ENCODE measurements around the gene MT1M.
"Not testable (repeated sequence)": the region's sequence is repeated elsewhere in the genome, so short reads cannot be mapped to it uniquely, and the experiment has no call there.

Gene MT1M

GRCh38 chr16:56657555-56658326 is 25.3 kb downstream of the MT1M start, which contains the start of gene MT1F:
TSS of gene MT1F (plus strand) at chr16:56657959. CDS start at chr16:56658059, 100 bp downstream.
- peaks cover 82% of the 10 kb centered on the region for H3K27me3 ChIP-seq (ENCODE audit: insufficient read depth, low read length)
- no peak within 1 kb of the TSS for H2AFZ ChIP-seq (ENCODE audit: low read depth, low read length)
- H3K36me3 ChIP-seq (ENCODE audit: insufficient read depth, low read length): no peaks in the 10 kb centered on the region
- no peaks in the 10 kb centered on the region for H3K4me1 ChIP-seq (ENCODE audit: insufficient read depth, low read length)
- H3K4me3 ChIP-seq (ENCODE audit: low read length): peak within 1 kb of the TSS; percentile 35
- H3K9me3 ChIP-seq (ENCODE audit: low read length): peaks cover 4% of the 10 kb centered on the region

- no peaks in the 10 kb centered on the region for H3K36me3 ChIP-seq (ENCODE audit: insufficient read depth, low read length)
- no peak overlapping the region for H2AFZ ChIP-seq (ENCODE audit: low read depth, low read length)
- H3K4me1 ChIP-seq (ENCODE audit: insufficient read depth, low read length): no peaks in the 10 kb centered on the region
- peaks cover 4% of the 10 kb centered on the region for H3K9me3 ChIP-seq (ENCODE audit: low read length)
- peaks cover 82% of the 10 kb centered on the region for H3K27me3 ChIP-seq (ENCODE audit: insufficient read depth, low read length)
- H3K4me3 ChIP-seq (ENCODE audit: low read length): peak overlapping the region; percentile 35
These were observed 25.9 kb downstream of the MT1M start for GRCh38 chr16:56658327-56658875.

DNA sequence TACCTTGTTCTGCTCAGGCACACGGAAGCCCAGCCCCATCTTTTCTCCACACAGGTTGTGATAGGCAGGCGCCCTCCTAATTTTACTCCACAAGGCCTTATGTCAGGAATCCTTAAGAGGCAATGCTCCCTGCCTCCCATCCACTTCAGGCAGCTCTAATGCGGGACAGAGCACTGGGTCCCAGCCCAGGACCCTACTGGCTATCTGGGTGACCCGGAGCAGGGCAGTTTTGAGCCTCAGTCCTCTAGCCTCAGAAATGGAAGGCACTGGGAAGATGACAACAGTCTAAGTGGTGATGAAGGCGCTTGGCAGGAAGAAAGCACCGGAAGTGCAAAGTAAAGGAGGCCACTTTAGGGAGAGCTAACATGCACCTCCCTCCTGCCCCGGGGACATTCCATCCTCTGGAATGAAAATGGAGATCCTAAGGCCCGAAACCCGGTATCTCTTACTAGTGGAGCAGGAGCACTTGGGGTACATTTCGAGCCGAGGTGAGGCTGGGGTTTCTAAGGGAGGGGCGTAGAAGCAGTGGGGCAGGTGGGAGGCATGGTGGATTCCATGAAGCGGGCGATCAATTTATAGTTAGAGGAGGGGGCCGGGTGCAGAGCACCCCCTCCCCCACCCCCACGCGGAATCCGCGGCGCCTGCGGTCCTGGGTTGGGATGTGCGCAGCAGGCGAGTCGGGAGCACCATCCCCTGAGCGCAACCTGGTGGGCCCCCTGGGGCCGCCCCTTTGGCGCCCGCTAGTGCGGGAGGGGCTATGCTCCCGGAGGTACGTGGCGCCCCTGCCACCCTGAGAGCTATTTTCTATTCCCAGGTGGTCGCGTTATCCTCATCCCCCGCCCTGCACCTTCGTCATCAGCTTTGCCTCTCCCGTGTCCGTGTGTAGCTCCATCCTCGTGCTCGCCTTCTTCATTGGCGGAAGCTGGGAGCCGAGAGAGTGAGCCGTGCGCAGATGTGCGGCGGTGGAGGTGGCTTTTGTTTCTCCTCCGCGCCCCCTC is 30.2 kb downstream of the MT1M start:
- Histone ChIP-seq H2AFZ (ENCODE audit: low read depth, low read length) (no peak overlapping the region), H3K36me3 (ENCODE audit: insufficient read depth, low read length) (no peaks in the 10 kb centered on the region), H3K27me3 (ENCODE audit: insufficient read depth, low read length) (peaks cover 97% of the 10 kb centered on the region), H3K4me3 (ENCODE audit: low read length) (no peak overlapping the region), H3K9me3 (ENCODE audit: low read length) (peaks cover 6% of the 10 kb centered on the region), H3K4me1 (ENCODE audit: insufficient read depth, low read length) (no peaks in the 10 kb centered on the region)

GRCh38 chr16:56664506-56664905 is 32.0 kb downstream of the MT1M start:
- Histone ChIP-seq H3K9me3 (ENCODE audit: low read length) (peaks cover 6% of the 10 kb centered on the region), H2AFZ (ENCODE audit: low read depth, low read length) (no peak overlapping the region), H3K27me3 (ENCODE audit: insufficient read depth, low read length) (peaks cover 98% of the 10 kb centered on the region), H3K4me3 (ENCODE audit: low read length) (no peak overlapping the region), H3K4me1 (ENCODE audit: insufficient read depth, low read length) (no peaks in the 10 kb centered on the region), H3K36me3 (ENCODE audit: insufficient read depth, low read length) (no peaks in the 10 kb centered on the region)

DNA sequence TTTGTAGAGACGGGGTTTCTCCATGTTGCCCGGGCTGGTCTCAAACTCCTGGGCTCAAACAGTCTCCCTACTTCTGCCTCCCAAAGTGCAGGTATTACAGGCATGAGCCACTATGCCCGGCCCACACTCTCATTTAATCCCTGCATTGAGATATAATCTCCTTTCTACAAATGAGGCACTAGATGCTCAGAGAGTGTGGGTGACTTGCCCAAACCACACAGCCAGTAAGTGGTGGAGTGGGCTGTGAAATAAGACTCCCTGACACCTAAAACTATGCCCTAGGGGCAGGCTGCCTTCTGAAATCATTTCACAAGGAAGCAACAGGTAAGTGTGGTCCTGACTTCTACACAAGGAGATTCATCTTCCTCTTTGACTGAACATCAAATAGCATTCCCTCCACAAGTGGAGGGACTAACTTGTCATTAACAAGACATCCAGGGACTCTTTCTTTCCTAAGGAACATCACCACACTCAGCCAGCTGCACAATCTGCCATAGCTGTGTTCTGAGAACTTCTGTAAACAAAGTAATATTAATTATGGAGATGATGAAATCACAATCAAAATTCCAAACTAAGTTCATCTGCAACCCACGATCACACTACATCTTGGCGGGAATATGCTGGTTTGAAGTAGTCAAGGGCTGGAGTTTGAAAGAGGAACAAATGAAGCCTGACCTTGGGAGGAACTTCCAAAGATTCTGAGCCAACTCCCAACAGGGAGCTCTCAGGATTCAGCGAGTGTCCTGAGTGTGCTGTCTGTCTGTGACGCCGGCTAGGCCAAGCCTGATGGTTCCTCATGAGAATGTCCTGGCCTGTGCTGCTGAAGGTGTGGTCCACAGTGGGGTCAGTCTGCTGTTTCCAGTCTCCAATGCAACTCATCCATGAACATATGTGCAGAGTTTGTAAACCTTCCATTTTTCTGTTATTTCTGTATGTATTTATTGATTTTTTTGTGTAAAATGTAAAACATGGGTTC is 33.1 kb downstream of the MT1M start:
- H3K36me3 ChIP-seq (ENCODE audit: insufficient read depth, low read length); H3K4me3 ChIP-seq (ENCODE audit: low read length); H2AFZ ChIP-seq (ENCODE audit: low read depth, low read length); H3K9me3 ChIP-seq (ENCODE audit: low read length); H3K4me1 ChIP-seq (ENCODE audit: insufficient read depth, low read length): not testable (repeated sequence)
- peaks cover 98% of the 10 kb centered on the region for H3K27me3 ChIP-seq (ENCODE audit: insufficient read depth, low read length)

DNA sequence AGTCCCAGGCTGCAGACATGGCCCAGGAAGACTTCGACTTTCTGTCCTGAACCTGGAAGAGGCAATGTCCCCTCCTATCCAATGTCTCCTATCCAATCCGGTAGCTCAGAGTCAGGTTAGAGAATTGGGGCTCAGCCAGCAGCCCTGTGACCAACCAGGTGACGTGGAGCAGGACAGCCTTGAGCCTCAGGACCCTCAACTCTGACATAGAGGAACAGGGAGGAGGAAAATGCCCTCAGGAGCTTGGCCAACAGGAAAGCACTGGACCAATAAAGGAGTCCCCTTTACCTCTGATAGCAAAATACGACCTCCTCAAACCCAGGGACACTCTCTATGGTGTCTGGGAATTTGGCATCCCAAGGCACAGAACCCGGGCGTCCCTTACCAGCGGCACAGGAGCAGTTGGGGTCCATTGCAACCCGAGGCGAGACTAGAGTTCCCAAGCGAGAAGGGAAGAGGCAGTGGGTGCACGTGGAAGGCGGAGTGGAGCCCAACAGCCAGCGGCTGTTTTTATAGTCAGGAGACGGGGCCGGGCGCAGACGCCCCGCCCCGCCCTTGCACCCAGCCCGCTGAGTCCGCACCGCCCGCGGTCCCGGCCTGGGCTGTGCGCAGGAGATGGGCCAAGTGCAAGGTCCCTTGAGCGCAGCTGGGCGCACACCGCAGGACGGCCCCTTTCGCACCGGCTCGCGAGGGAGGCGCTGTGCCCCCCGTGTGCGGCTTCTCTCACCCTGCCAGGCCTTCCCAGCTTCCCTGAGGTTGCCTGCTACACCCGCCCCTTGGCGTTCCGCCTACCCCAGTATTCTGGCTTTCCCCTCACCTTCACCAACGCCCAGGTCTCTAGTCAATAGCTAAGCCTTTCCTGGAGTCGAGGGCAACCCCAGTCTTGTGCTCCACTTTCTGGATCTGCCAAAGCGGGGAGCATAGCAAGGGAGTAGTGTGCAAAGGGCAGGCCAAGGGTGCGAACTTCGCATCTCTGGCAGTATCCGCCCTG is 35.4 kb downstream of the MT1M start, which contains the start of gene MT1G:
MT1G (minus strand) TSS at position 485 of the 991 bp plus-strand sequence; CDS start at position 413, 72 bp downstream.
- Histone ChIP-seq H3K27me3 (ENCODE audit: insufficient read depth, low read length) (peaks cover 96% of the 10 kb centered on the region), H3K9me3 (ENCODE audit: low read length) (peaks cover 3% of the 10 kb centered on the region), H2AFZ (ENCODE audit: low read depth, low read length) (no peak within 1 kb of the TSS), H3K4me3 (ENCODE audit: low read length) (no peak within 1 kb of the TSS), H3K4me1 (ENCODE audit: insufficient read depth, low read length) (no peaks in the 10 kb centered on the region), H3K36me3 (ENCODE audit: insufficient read depth, low read length) (no peaks in the 10 kb centered on the region)

DNA sequence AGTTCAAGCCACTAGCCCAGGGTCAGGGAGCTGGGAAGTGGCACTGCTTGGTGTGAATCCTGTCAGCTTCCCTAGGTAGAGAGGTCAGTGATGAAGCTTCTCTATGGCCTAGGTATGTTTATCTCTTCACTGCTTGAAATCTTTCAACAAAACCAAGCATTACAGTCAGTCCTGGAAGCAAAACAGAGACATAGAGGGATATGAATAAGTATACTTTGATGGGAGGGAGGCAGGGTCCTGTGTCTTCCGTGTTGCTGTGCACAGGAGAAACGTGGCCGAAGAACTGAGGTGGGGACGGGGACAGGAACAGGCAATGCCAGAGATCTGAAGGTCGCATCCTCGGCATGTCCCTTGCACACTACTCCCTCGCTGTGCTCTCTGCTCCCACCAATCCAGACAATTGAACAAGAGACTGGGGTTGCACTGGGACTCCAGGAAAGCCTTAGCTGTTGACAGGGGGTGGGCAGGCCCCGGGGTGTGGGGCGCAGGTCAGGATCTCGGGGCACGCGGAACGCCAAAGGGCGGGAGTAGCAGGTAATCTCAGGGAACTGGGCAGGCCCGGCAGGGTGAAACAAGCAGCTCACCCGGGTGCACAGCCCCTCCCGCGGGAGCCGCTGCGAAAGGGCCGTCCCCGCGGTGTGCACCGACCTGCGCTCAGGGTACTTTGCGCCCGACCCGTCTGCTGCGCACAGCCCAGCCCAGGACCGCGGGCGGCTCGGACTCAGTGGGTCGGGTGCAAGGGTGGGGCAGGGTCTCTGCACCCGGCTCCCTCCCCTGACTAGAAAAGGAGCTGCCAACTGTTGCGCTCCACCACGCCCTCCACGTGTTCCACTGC is 36.8 kb downstream of the MT1M start, which contains the start of gene MT1H:
MT1H (plus strand) TSS at position 810 of the 835 bp plus-strand sequence. CDS start 71 bp downstream, outside the sequence.
- Histone ChIP-seq H3K4me1 (ENCODE audit: insufficient read depth, low read length) (no peaks in the 10 kb centered on the region), H3K4me3 (ENCODE audit: low read length) (no peak within 1 kb of the TSS), H3K36me3 (ENCODE audit: insufficient read depth, low read length) (no peaks in the 10 kb centered on the region), H3K27me3 (ENCODE audit: insufficient read depth, low read length) (peaks cover 96% of the 10 kb centered on the region), H3K9me3 (ENCODE audit: low read length) (peaks cover 3% of the 10 kb centered on the region), H2AFZ (ENCODE audit: low read depth, low read length) (no peak within 1 kb of the TSS)

DNA sequence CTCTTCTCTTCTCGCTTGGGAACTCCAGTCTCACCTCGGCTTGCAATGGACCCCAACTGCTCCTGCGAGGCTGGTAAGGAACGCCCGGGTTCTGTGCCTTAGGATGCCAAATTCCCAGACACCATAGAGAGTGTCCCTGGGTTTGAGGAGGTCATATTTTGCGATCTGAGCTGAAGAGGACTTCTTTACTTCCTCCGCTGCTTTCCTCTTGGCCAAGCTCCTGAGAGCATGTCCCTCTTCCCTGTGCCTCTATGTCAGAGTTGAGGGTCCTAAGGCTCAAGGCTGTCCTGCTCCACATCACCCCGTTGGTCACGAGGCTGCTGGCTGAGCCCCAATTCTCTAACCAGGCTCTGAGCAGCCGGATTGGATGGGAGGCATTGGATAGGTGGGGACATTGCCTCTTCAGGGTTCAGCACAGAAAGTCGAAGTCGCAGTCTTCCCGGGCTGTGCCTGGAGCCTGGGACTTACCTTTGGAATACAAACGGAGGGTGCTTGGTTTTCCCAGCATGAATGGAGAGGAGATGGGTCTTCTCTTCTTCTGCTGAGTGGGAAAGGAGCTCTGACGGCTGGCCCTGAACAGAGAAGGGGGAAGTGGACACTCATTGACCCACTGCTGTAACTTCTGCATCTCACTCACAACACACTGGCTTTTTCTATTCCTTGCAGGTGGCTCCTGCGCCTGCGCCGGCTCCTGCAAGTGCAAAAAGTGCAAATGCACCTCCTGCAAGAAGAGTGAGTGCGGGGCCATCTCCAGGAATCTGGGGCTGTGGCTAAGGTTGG is 37.6 kb downstream of the MT1M start:
- H3K4me3 ChIP-seq (ENCODE audit: low read length): no peak overlapping the region
- H2AFZ ChIP-seq (ENCODE audit: low read depth, low read length): no peak overlapping the region
- no peaks in the 10 kb centered on the region for H3K4me1 ChIP-seq (ENCODE audit: insufficient read depth, low read length)
- no peaks in the 10 kb centered on the region for H3K36me3 ChIP-seq (ENCODE audit: insufficient read depth, low read length)
- peaks cover 91% of the 10 kb centered on the region for H3K27me3 ChIP-seq (ENCODE audit: insufficient read depth, low read length)
- H3K9me3 ChIP-seq (ENCODE audit: low read length): peaks cover 3% of the 10 kb centered on the region

- H3K9me3 ChIP-seq (ENCODE audit: low read length): peaks cover 3% of the 10 kb centered on the region
- no peaks in the 10 kb centered on the region for H3K4me1 ChIP-seq (ENCODE audit: insufficient read depth, low read length)
- H3K27me3 ChIP-seq (ENCODE audit: insufficient read depth, low read length): peaks cover 92% of the 10 kb centered on the region
- H3K4me3 ChIP-seq (ENCODE audit: low read length): no peak overlapping the region
- no peaks in the 10 kb centered on the region for H3K36me3 ChIP-seq (ENCODE audit: insufficient read depth, low read length)
- H2AFZ ChIP-seq (ENCODE audit: low read depth, low read length): no peak overlapping the region
These were observed 38.1 kb downstream of the MT1M start for GRCh38 chr16:56670620-56670934.

- not testable (repeated sequence) for H3K4me1 ChIP-seq (ENCODE audit: insufficient read depth, low read length); H3K4me3 ChIP-seq (ENCODE audit: low read length); H3K9me3 ChIP-seq (ENCODE audit: low read length); H3K36me3 ChIP-seq (ENCODE audit: insufficient read depth, low read length); H2AFZ ChIP-seq (ENCODE audit: low read depth, low read length)
- peaks cover 91% of the 10 kb centered on the region for H3K27me3 ChIP-seq (ENCODE audit: insufficient read depth, low read length)
These were observed 39.2 kb downstream of the MT1M start for GRCh38 chr16:56671691-56672090.

All from neuron (in vitro differentiated cells).